Measurements from ENCODE around the gene CMA1.
"Not testable (repeated sequence)": the region's sequence is repeated elsewhere in the genome, so short reads cannot be mapped to it uniquely, and the experiment has no call there.

CMA1 gene

GRCh38 chr14:24482699-24483303, 25.3 kb downstream of the CMA1 start:
- peaks cover 24% of the 10 kb centered on the region for H3K4me1 Mint-ChIP-seq (ENCODE audit: low read depth)
- H3K36me3 Mint-ChIP-seq; H3K4me3 Mint-ChIP-seq; H3K27me3 Mint-ChIP-seq; H3K27ac Mint-ChIP-seq; H3K9me3 Mint-ChIP-seq (ENCODE audit: low read depth): not testable (repeated sequence)

- Mint-ChIP-seq H3K36me3 (peaks cover 3% of the 10 kb centered on the region), H3K9me3 (ENCODE audit: low read depth) (no peaks in the 10 kb centered on the region), H3K27me3 (no peaks in the 10 kb centered on the region), H3K27ac (no peak overlapping the region), H3K4me1 (ENCODE audit: low read depth) (peaks cover 24% of the 10 kb centered on the region), H3K4me3 (no peak overlapping the region)
These were observed 26.3 kb downstream of the CMA1 start for GRCh38 chr14:24481622-24482324.

DNA sequence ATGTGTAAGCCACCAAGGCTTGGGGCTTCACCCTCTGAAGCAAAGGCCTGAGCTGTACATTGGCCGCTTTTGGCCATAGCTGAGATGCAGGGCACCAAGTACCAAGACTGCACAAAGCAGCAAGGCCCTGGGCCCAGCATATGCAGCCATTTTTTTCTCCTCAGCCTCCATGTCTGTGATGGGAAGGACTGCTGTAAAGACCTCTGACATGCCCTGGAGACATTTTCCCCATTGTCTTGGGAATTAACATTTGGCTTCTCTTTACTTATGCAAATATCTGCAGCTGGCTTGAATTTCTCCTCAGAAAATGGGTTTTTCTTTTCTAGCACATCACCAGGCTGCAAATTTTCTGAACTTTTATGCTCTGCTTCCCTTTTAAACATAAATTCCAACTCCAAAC, 28.1 kb downstream of the CMA1 start:
- H3K27ac Mint-ChIP-seq; H3K27me3 Mint-ChIP-seq; H3K9me3 Mint-ChIP-seq (ENCODE audit: low read depth): not testable (repeated sequence)

GRCh38 chr14:24475261-24475660, 32.8 kb downstream of the CMA1 start:
- no peak overlapping the region for H3K27ac Mint-ChIP-seq

More for the DNA sequence above, 28.1 kb downstream of the CMA1 start:
- H3K4me1 Mint-ChIP-seq (ENCODE audit: low read depth): peaks cover 24% of the 10 kb centered on the region
- not testable (repeated sequence) for H3K4me3 Mint-ChIP-seq, H3K36me3 Mint-ChIP-seq

DNA sequence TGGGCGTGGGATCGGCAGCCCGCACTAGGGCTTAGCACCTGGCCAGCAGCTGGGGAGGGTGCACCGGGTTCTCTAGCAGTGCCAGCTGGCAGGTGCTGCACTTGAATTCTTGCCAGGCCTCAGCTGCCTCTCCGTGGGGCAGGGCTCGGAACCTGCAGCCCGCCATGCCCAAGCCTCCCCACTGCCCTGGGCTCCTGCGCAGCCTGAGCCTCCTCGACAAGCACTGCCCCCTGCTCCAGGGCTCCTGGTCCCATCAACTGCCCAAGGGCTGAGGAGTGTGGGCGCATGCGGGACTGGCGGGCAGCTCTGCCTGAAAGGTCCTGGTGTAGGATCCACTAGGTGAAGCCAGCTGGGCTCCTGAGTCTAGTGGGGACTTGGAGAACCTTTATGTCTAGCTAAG, 34.9 kb downstream of the CMA1 start:
- H3K36me3 Mint-ChIP-seq: peaks cover 11% of the 10 kb centered on the region
- H3K27ac Mint-ChIP-seq: no peak overlapping the region
- H3K27me3 Mint-ChIP-seq: no peaks in the 10 kb centered on the region
- no peaks in the 10 kb centered on the region for H3K9me3 Mint-ChIP-seq (ENCODE audit: low read depth)
- H3K4me3 Mint-ChIP-seq: no peak overlapping the region
- no peaks in the 10 kb centered on the region for H3K4me1 Mint-ChIP-seq (ENCODE audit: low read depth)

More at GRCh38 chr14:24475261-24475660, 32.8 kb downstream of the CMA1 start:
- Mint-ChIP-seq H3K27me3 (no peaks in the 10 kb centered on the region), H3K4me1 (ENCODE audit: low read depth) (no peaks in the 10 kb centered on the region), H3K4me3 (no peak overlapping the region), H3K36me3 (peaks cover 11% of the 10 kb centered on the region), H3K9me3 (ENCODE audit: low read depth) (no peaks in the 10 kb centered on the region)

DNA sequence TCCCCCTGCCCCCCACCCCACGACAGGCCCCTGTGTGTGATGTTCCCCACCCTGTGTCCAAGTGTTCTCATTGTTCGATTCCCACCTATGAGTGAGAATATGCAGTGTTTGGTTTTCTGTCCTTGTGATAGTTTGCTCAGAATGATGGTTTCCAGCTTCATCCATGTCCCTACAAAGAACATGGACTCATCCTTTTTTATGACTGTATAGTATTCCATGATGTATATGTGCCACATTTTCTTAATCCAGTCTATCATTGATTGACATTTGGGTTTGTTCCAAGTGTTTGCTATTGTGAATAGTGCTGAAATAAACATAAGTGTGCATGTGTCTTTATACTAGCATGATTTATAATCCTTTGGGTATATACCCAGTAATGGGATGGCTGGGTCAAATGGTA, 37.6 kb downstream of the CMA1 start:
- H3K27ac Mint-ChIP-seq, H3K27me3 Mint-ChIP-seq: not testable (repeated sequence)
- peaks cover 11% of the 10 kb centered on the region for H3K4me1 Mint-ChIP-seq (ENCODE audit: low read depth)

GRCh38 chr14:24465805-24466204, 42.3 kb downstream of the CMA1 start:
- Mint-ChIP-seq H3K36me3 (peaks cover 2% of the 10 kb centered on the region), H3K4me1 (ENCODE audit: low read depth) (peaks cover 35% of the 10 kb centered on the region), H3K9me3 (ENCODE audit: low read depth) (no peaks in the 10 kb centered on the region), H3K27me3 (no peaks in the 10 kb centered on the region), H3K27ac (no peak overlapping the region), H3K4me3 (no peak overlapping the region)

More for the DNA sequence above, 37.6 kb downstream of the CMA1 start:
- H3K36me3 Mint-ChIP-seq; H3K9me3 Mint-ChIP-seq (ENCODE audit: low read depth); H3K4me3 Mint-ChIP-seq: not testable (repeated sequence)

GRCh38 chr14:24465368-24465767, 42.7 kb downstream of the CMA1 start:
- Mint-ChIP-seq H3K4me3 (peak overlapping the region; percentile 1), H3K36me3 (peaks cover 2% of the 10 kb centered on the region), H3K4me1 (ENCODE audit: low read depth) (peaks cover 35% of the 10 kb centered on the region), H3K27ac (peak overlapping the region; percentile 24), H3K9me3 (ENCODE audit: low read depth) (no peaks in the 10 kb centered on the region), H3K27me3 (no peaks in the 10 kb centered on the region)

DNA sequence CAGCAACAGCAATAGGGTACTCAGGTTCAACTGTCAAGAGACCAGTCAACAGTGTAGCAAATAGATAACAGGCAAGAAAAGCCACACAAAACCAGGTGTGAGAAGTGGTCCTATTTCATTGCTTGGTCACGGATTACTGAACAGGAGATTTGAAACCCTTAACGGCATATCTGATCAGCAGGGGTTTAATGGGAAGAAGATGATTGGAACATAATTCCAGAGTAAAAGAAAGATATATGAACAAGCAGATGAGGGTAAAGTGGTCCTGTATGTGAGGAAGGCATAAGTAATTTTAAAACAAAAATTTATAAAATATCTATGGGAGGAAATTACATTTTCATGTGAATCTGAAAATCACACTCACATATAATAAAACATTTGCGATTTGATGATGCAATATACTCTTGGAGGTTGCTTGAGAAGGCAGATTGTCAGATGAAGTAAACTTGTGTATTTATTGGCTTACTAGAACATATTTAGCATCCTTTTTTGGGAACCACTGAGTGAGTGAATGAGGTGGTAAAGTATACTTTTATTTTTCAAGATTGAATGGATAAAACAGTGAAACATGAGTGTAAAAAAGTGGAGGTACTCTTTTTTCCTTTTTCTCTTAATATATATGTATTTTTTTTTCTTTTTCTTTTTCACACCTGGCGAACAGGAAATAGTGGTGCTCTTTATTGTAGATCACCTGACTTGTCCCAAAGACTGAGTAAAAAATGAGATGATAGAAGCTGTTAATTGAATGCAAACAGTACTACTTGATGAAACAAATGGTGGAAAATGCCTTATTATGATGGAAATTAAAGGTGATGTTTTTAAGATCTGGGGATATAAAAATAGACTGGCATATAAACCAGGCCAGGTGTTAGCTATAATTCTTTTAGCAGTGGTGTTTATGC, 43.9 kb downstream of the CMA1 start:
- H3K4me3 Mint-ChIP-seq: peak overlapping the region; percentile 6
- no peaks in the 10 kb centered on the region for H3K27me3 Mint-ChIP-seq
- peaks cover 2% of the 10 kb centered on the region for H3K36me3 Mint-ChIP-seq
- H3K4me1 Mint-ChIP-seq (ENCODE audit: low read depth): peaks cover 35% of the 10 kb centered on the region
- H3K9me3 Mint-ChIP-seq (ENCODE audit: low read depth): no peaks in the 10 kb centered on the region
- peak overlapping the region; percentile 85 for H3K27ac Mint-ChIP-seq

GRCh38 chr14:24463017-24463883, 44.8 kb downstream of the CMA1 start:
- H3K27ac Mint-ChIP-seq: peak overlapping the region; percentile 5
- H3K4me1 Mint-ChIP-seq (ENCODE audit: low read depth): peaks cover 35% of the 10 kb centered on the region
- H3K27me3 Mint-ChIP-seq: no peaks in the 10 kb centered on the region
- H3K36me3 Mint-ChIP-seq: peaks cover 2% of the 10 kb centered on the region
- no peak overlapping the region for H3K4me3 Mint-ChIP-seq
- H3K9me3 Mint-ChIP-seq (ENCODE audit: low read depth): no peaks in the 10 kb centered on the region

DNA sequence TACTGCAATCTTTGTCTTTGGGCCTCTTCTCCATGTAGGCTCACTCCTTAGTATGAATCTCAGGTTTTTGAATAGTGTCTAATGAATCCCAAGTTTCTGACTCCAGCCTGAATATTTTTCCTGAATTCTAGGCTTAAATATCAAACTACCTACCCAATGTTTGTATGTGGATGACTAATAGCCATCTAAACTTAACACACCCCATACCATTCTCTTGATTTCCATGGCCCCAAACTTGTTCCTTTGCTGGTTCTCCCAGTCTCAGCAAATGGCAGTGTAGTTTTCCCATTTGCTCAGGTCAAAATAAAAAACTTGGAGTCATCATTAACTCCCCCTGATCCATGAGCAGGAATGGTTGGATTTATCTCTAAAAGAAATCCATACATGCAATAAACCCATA, 46.7 kb downstream of the CMA1 start:
- H3K4me3 Mint-ChIP-seq: no peak overlapping the region
- H3K36me3 Mint-ChIP-seq: peaks cover 6% of the 10 kb centered on the region
- no peaks in the 10 kb centered on the region for H3K27me3 Mint-ChIP-seq
- no peak overlapping the region for H3K27ac Mint-ChIP-seq
- H3K4me1 Mint-ChIP-seq (ENCODE audit: low read depth): peaks cover 33% of the 10 kb centered on the region
- H3K9me3 Mint-ChIP-seq (ENCODE audit: low read depth): peaks cover 4% of the 10 kb centered on the region

- Mint-ChIP-seq H3K4me3 (no peak overlapping the region), H3K36me3 (peaks cover 6% of the 10 kb centered on the region), H3K9me3 (ENCODE audit: low read depth) (peaks cover 4% of the 10 kb centered on the region), H3K27ac (no peak overlapping the region), H3K4me1 (ENCODE audit: low read depth) (peaks cover 14% of the 10 kb centered on the region), H3K27me3 (no peaks in the 10 kb centered on the region)
These were observed 48.7 kb downstream of the CMA1 start for GRCh38 chr14:24459331-24459730.

- H3K9me3 Mint-ChIP-seq (ENCODE audit: low read depth): peaks cover 4% of the 10 kb centered on the region
- H3K27me3 Mint-ChIP-seq: no peaks in the 10 kb centered on the region
- peaks cover 10% of the 10 kb centered on the region for H3K36me3 Mint-ChIP-seq
- H3K27ac Mint-ChIP-seq: no peak overlapping the region
- H3K4me1 Mint-ChIP-seq (ENCODE audit: low read depth): peaks cover 8% of the 10 kb centered on the region
- no peak overlapping the region for H3K4me3 Mint-ChIP-seq
These were observed 49.3 kb downstream of the CMA1 start for GRCh38 chr14:24458736-24459135.

DNA sequence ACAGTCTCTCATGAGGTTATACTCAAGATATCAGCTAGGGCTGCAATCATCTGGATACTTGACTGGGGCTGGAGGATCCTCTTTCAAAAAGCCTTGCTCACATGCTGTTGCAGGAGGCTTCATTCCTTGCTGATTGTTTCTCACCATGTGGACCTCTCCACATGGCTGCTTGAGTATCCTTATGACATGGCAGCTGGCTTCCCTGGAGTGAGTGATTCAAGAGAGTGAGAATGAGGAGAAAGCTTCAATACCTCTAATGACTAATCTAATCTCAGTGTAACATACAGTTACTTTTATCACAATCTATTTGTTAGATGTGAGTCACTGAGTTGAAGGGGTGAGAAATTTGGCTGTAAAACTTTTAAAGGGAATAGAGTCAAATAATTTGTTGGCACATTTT, 51.1 kb downstream of the CMA1 start:
- no peak overlapping the region for H3K4me3 Mint-ChIP-seq
- H3K36me3 Mint-ChIP-seq: peaks cover 17% of the 10 kb centered on the region
- H3K27ac Mint-ChIP-seq: no peak overlapping the region
- no peaks in the 10 kb centered on the region for H3K4me1 Mint-ChIP-seq (ENCODE audit: low read depth)
- peaks cover 4% of the 10 kb centered on the region for H3K9me3 Mint-ChIP-seq (ENCODE audit: low read depth)
- no peaks in the 10 kb centered on the region for H3K27me3 Mint-ChIP-seq
